ENCODE measurements around the gene BCAN.

Gene BCAN

DNA sequence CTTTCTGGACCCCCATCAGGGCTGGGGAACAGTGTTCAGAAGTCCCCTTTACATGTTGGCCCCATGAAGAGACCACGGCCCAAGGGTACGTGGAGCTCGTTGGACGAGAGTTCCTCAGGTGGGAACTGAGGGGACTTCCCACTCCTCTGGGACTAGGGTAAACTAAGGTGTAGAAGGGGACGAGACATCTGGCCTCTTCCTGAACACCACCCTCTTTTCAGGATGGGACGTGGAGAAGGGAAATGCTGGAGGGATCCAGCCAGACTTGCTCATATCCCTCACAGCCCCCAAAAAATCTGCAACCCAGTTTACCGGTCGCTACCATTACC lies 48.3 kb upstream of the BCAN start:
- H3K36me3 ChIP-seq (ENCODE audit: control insufficient read depth, low read length), result peaks cover 70% of the 10 kb centered on the region
- H3K4me3 ChIP-seq (ENCODE audit: low read length), result no peak overlapping the region
- H3F3A ChIP-seq (ENCODE audit: control insufficient read depth, insufficient read depth), result peaks cover 43% of the 10 kb centered on the region
- no peaks in the 10 kb centered on the region for H4K20me1 ChIP-seq (ENCODE audit: control insufficient read depth, insufficient read depth, low read depth, low read length)
- 0 out of 2 replicates have a peak overlapping the region, but pooled peaks have one; percentile 93 for H3K4me2 ChIP-seq (ENCODE audit: low read length)
- no peaks in the 10 kb centered on the region for H3K27me3 ChIP-seq (ENCODE audit: control insufficient read depth, low read length)
- H3K9me3 ChIP-seq (ENCODE audit: control insufficient read depth, insufficient read depth, low read length), result no peaks in the 10 kb centered on the region
- no peak overlapping the region for H3K27ac ChIP-seq (ENCODE audit: low read depth, low read length)
- no peaks in the 10 kb centered on the region for H3K9me2 ChIP-seq (replicated peaks; ENCODE audit: control insufficient read depth, low read length)
- H3K4me1 ChIP-seq (ENCODE audit: control insufficient read depth, low read length), result peaks cover 26% of the 10 kb centered on the region
- TF ChIP-seq, protein P1, sequence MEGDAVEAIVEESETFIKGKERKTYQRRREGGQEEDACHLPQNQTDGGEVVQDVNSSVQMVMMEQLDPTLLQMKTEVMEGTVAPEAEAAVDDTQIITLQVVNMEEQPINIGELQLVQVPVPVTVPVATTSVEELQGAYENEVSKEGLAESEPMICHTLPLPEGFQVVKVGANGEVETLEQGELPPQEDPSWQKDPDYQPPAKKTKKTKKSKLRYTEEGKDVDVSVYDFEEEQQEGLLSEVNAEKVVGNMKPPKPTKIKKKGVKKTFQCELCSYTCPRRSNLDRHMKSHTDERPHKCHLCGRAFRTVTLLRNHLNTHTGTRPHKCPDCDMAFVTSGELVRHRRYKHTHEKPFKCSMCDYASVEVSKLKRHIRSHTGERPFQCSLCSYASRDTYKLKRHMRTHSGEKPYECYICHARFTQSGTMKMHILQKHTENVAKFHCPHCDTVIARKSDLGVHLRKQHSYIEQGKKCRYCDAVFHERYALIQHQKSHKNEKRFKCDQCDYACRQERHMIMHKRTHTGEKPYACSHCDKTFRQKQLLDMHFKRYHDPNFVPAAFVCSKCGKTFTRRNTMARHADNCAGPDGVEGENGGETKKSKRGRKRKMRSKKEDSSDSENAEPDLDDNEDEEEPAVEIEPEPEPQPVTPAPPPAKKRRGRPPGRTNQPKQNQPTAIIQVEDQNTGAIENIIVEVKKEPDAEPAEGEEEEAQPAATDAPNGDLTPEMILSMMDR (IDR thresholded peaks at IDR 0.05; ENCODE audit: low read depth, low read length, poor library complexity, severe bottlenecking), result no peak
- TF ChIP-seq EZH2phosphoT487 (IDR thresholded peaks at IDR 0.05; ENCODE audit: borderline replicate concordance, low read length), result no peak
- H3K79me2 ChIP-seq (ENCODE audit: control insufficient read depth, low read length), result peaks cover 36% of the 10 kb centered on the region

DNA sequence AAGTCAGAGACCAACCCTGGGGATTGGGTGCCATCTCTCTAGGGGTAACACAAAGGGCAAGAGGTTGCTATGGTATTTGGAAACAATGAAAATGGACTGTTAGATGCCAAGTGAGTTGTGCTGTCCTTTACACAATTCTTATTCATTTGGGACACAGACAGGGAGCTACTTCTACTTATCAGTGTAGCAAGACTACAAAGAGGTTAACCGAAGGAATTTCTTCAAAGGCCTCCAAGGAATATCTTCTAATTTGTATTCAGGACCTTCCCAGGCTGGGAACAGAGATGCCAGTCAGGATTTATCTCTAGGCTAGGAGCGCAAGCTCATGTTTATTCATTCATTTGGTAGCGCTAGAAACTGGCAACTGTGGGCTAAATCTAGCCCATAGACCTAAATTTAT lies 47.7 kb upstream of the BCAN start:
- Histone ChIP-seq H3F3A (ENCODE audit: control insufficient read depth, insufficient read depth) (peaks cover 41% of the 10 kb centered on the region), H3K4me3 (ENCODE audit: low read length) (no peak overlapping the region), H3K27me3 (ENCODE audit: control insufficient read depth, low read length) (no peaks in the 10 kb centered on the region), H3K9me2 (replicated peaks; ENCODE audit: control insufficient read depth, low read length) (no peaks in the 10 kb centered on the region), H3K4me1 (ENCODE audit: control insufficient read depth, low read length) (peaks cover 26% of the 10 kb centered on the region), H3K36me3 (ENCODE audit: control insufficient read depth, low read length) (peaks cover 75% of the 10 kb centered on the region), H3K27ac (ENCODE audit: low read depth, low read length) (no peak overlapping the region), H3K9me3 (ENCODE audit: control insufficient read depth, insufficient read depth, low read length) (no peaks in the 10 kb centered on the region), H3K4me2 (ENCODE audit: low read length) (no peak overlapping the region), H4K20me1 (ENCODE audit: control insufficient read depth, insufficient read depth, low read depth, low read length) (no peaks in the 10 kb centered on the region), H3K79me2 (ENCODE audit: control insufficient read depth, low read length) (peaks cover 42% of the 10 kb centered on the region)
- TF ChIP-seq, protein P1 (IDR thresholded peaks at IDR 0.05; ENCODE audit: low read depth, low read length, poor library complexity, severe bottlenecking), result no peak
- TF ChIP-seq EZH2phosphoT487 (IDR thresholded peaks at IDR 0.05; ENCODE audit: borderline replicate concordance, low read length), result no peak

DNA sequence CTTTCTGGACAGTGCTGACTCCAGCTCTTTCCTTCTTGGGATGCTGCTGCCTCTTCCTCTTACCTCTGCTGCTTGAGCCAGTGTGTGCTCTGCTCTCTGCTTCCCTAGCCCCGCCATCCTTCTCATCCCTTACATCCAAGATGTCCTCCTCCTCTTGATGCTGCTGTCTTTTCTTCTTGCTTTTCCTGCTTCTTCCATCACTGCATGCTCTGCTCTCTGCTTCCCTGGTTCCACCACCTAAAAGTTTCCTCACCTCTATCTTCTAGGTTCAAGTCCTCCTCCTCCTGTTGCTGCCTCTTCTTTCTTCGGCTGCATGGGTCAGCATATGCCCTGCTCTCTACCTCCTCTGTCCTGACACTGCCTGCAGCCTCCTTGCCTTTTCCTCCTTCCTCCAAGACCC lies 46.9 kb upstream of the BCAN start:
- Histone ChIP-seq H3F3A (ENCODE audit: control insufficient read depth, insufficient read depth) (peaks cover 43% of the 10 kb centered on the region), H3K27me3 (ENCODE audit: control insufficient read depth, low read length) (no peaks in the 10 kb centered on the region), H3K4me3 (ENCODE audit: low read length) (no peak overlapping the region), H4K20me1 (ENCODE audit: control insufficient read depth, insufficient read depth, low read depth, low read length) (no peaks in the 10 kb centered on the region), H3K4me2 (ENCODE audit: low read length) (no peak overlapping the region), H3K9me2 (replicated peaks; ENCODE audit: control insufficient read depth, low read length) (no peaks in the 10 kb centered on the region), H3K4me1 (ENCODE audit: control insufficient read depth, low read length) (peaks cover 34% of the 10 kb centered on the region), H3K27ac (ENCODE audit: low read depth, low read length) (no peak overlapping the region), H3K36me3 (ENCODE audit: control insufficient read depth, low read length) (peaks cover 81% of the 10 kb centered on the region), H3K9me3 (ENCODE audit: control insufficient read depth, insufficient read depth, low read length) (no peaks in the 10 kb centered on the region), H3K79me2 (ENCODE audit: control insufficient read depth, low read length) (peaks cover 50% of the 10 kb centered on the region)
- TF ChIP-seq, protein P1 (IDR thresholded peaks at IDR 0.05; ENCODE audit: low read depth, low read length, poor library complexity, severe bottlenecking), result no peak
- TF ChIP-seq EZH2phosphoT487 (IDR thresholded peaks at IDR 0.05; ENCODE audit: borderline replicate concordance, low read length), result no peak

DNA sequence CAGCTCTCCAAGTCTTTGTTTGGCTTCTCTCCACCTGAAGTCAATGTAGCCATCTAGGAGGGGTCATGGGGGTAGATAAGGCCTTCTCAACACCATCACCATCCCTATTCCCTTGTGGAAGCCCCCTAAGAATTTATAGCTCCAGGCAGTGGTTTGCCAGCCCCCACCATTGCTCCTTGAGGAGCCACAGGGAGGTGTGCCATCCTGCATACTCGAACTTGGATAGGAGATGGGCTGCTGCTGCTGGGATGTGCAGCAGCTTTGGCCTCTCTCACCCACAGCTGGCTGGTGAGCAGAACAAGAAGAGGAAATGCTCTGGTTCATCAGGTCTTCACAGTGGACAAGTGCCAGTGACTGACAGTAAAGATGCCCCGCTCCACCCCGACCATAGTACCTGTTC lies 45.5 kb upstream of the BCAN start:
- peaks cover 43% of the 10 kb centered on the region for H3F3A ChIP-seq (ENCODE audit: control insufficient read depth, insufficient read depth)
- no peaks in the 10 kb centered on the region for H4K20me1 ChIP-seq (ENCODE audit: control insufficient read depth, insufficient read depth, low read depth, low read length)
- H3K4me1 ChIP-seq (ENCODE audit: control insufficient read depth, low read length), result peaks cover 28% of the 10 kb centered on the region
- no peaks in the 10 kb centered on the region for H3K9me2 ChIP-seq (replicated peaks; ENCODE audit: control insufficient read depth, low read length)
- H3K9me3 ChIP-seq (ENCODE audit: control insufficient read depth, insufficient read depth, low read length), result no peaks in the 10 kb centered on the region
- TF ChIP-seq, protein P1 (IDR thresholded peaks at IDR 0.05; ENCODE audit: low read depth, low read length, poor library complexity, severe bottlenecking), result no peak
- TF ChIP-seq EZH2phosphoT487 (IDR thresholded peaks at IDR 0.05; ENCODE audit: borderline replicate concordance, low read length), result no peak
- H3K4me2 ChIP-seq (ENCODE audit: low read length), result no peak overlapping the region
- peaks cover 61% of the 10 kb centered on the region for H3K79me2 ChIP-seq (ENCODE audit: control insufficient read depth, low read length)
- H3K4me3 ChIP-seq (ENCODE audit: low read length), result no peak overlapping the region
- no peak overlapping the region for H3K27ac ChIP-seq (ENCODE audit: low read depth, low read length)
- no peaks in the 10 kb centered on the region for H3K27me3 ChIP-seq (ENCODE audit: control insufficient read depth, low read length)
- H3K36me3 ChIP-seq (ENCODE audit: control insufficient read depth, low read length), result peaks cover 88% of the 10 kb centered on the region
